ENCODE data around the gene BCAP29. TPM values are rescaled to one million over a fixed set of nuclear protein-coding genes. Genes with fewer than 3 reads are reported as not detected.

The BCAP29 gene
- total and polyA plus RNA-seq, 7 donors = 37.4 to 72.6 (median 50.5) TPM

GRCh38 chr7:107580716-107581383 lies 804 bp downstream of the BCAP29 start:
- H3K4me1 ChIP-seq = peaks cover 16% of the 10 kb centered on the region
- DNase-seq (no peak), ATAC-seq (peak in 1 of 4 donors; percentile 2)
- H3K27ac ChIP-seq = peak overlapping the region; percentile 94
- TF ChIP-seq CTCF (IDR thresholded peaks at IDR 0.05) = no peak
- no peaks in the 10 kb centered on the region for H3K27me3 ChIP-seq (ENCODE audit: insufficient read depth in 3 of 3, low read length in 2 of 3)
- intact Hi-C loops (cut with DNase I) = loop anchor here in 1 of 2 donors (10.0 kb wide), 1 partner anchor 144 kb away; no protein-coding TSS in a partner anchor
- WGBS, 3 donors = 25 to 35% (median 30%) methylated on average over 10 of the region's 10 CpGs
- H3K4me3 ChIP-seq = peak overlapping the region; percentile 66
- peaks cover 3 to 30% of the 10 kb centered on the region in 2 donors for H3K36me3 ChIP-seq (ENCODE audit: insufficient read depth in 1 of 2, low read depth in 1 of 2)
- no peaks in the 10 kb centered on the region for H3K9me3 ChIP-seq

- no peak for DNase-seq
- WGBS, 3 donors = 16 to 36% (median 19%) methylated on average over 5 of the region's 5 CpGs
- Histone ChIP-seq H3K9me3 (no peaks in the 10 kb centered on the region), H3K4me1 (peaks cover 16% of the 10 kb centered on the region), H3K27ac (peak overlapping the region; percentile 94), H3K27me3 (ENCODE audit: insufficient read depth in 3 of 3, low read length in 2 of 3) (no peaks in the 10 kb centered on the region), H3K4me3 (peak overlapping the region; percentile 66), H3K36me3 (ENCODE audit: insufficient read depth in 1 of 2, low read depth in 1 of 2) (peaks cover 3 to 30% of the 10 kb centered on the region in 2 donors)
- peak in 3 of 4 donors; percentile 28 to 76 (median 43) for ATAC-seq
- TF ChIP-seq CTCF (IDR thresholded peaks at IDR 0.05) = no peak
- intact Hi-C loops (cut with DNase I) = loop anchor here in 1 of 2 donors (10.0 kb wide), 1 partner anchor 143 kb away; no protein-coding TSS in a partner anchor
Observed at GRCh38 chr7:107581387-107582013, 1.5 kb downstream of the BCAP29 start.

GRCh38 chr7:107582875-107583274 lies 2.8 kb downstream of the BCAP29 start:
- H3K4me1 ChIP-seq = peaks cover 16% of the 10 kb centered on the region

GRCh38 chr7:107584716-107585115 lies 4.7 kb downstream of the BCAP29 start:
- intact Hi-C loops (cut with DNase I) = loop anchor here in 1 of 2 donors (10.0 kb wide), 1 partner anchor 140 kb away; no protein-coding TSS in a partner anchor

More at GRCh38 chr7:107582875-107583274, 2.8 kb downstream of the BCAP29 start:
- WGBS, 3 donors = 85 to 94% (median 87%) methylated on average over 2 of the region's 2 CpGs
- no peak for TF ChIP-seq CTCF (IDR thresholded peaks at IDR 0.05)
- DNase-seq = no peak
- intact Hi-C loops (cut with DNase I) = loop anchor here in 1 of 2 donors (10.0 kb wide), 1 partner anchor 142 kb away; no protein-coding TSS in a partner anchor
- Histone ChIP-seq H3K4me3 (no peak overlapping the region), H3K27ac (no peak overlapping the region), H3K27me3 (ENCODE audit: insufficient read depth in 3 of 3, low read length in 2 of 3) (no peaks in the 10 kb centered on the region), H3K9me3 (no peaks in the 10 kb centered on the region), H3K36me3 (ENCODE audit: insufficient read depth in 1 of 2, low read depth in 1 of 2) (peaks cover 3 to 39% of the 10 kb centered on the region in 2 donors)
- no peak for ATAC-seq

More at GRCh38 chr7:107584716-107585115, 4.7 kb downstream of the BCAP29 start:
- DNase-seq = no peak
- no peak overlapping the region for H3K27ac ChIP-seq
- H3K4me1 ChIP-seq = peaks cover 16% of the 10 kb centered on the region
- H3K36me3 ChIP-seq (ENCODE audit: insufficient read depth in 1 of 2, low read depth in 1 of 2) = peaks cover 3 to 46% of the 10 kb centered on the region in 2 donors
- H3K27me3 ChIP-seq (ENCODE audit: insufficient read depth in 3 of 3, low read length in 2 of 3) = no peaks in the 10 kb centered on the region
- H3K4me3 ChIP-seq = no peak overlapping the region
- 85 to 91% (median 86%) methylated on average over 2 of the region's 2 CpGs for WGBS, 3 donors
- no peak for TF ChIP-seq CTCF (IDR thresholded peaks at IDR 0.05)
- ATAC-seq = no peak
- H3K9me3 ChIP-seq = no peaks in the 10 kb centered on the region

All from psoas muscle (tissue), 8 donors.